Breast epithelium (tissue), 3 donors: ENCODE measurements around the gene NCS1.

Experiments used
- CTCF ChIP-seq, 3 donors: fragments of 450-650 bp; IDR thresholded peaks; one replicate each; pipeline ENCODE4 v1.5.1; 2016 to 2017; ENCODE audit warnings: antibody characterized with exemption in 3 of 3, mild to moderate bottlenecking in 3 of 3, moderate library complexity in 3 of 3
- POLR2AphosphoS5 ChIP-seq, 3 donors: sonication (generic); formaldehyde crosslinking; IDR thresholded peaks; one replicate each; pipeline ENCODE4 v1.6.1; 2017; ENCODE audit warnings: antibody characterized with exemption in 3 of 3

DNA sequence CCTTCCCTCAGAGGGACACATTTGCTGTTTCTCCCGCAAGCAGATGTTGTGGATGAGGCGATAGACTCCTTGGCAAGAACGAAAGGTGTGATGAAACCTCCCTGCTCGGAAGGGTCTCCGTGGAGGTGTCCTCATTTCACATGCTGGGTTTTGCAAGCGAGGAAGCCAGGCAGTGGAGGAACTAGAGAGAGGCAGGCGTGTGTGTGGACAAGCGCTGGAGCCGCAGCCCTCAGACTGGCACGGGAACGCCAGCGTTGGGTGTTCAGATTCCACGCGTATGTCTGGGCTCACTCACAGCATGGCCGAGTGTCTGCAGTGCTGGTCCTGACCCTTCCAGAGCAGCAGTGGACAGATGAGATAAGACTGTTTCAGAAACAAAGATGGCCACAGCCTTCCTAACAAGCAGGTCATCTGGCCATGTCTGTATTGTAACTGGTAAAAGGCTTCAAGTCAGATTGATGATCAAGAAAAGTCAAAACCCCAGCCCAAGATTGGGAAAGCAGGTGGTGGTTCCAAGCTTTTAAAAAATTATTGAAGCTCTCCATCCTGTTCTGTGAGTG is 35.0 kb upstream of the NCS1 start:
- TF ChIP-seq CTCF (IDR thresholded peaks at IDR 0.05) = no peak
- no peak for TF ChIP-seq POLR2AphosphoS5 (IDR thresholded peaks at IDR 0.05)
